HG02763 (cell line): Measurements from ENCODE around the gene RASSF10.

ENCODE experiments used
- ATAC-seq: cut with Tn5 transposase; IDR thresholded peaks from one replicate; pipeline ENCODE4 v1.9.1; 2021; ENCODE audit warnings: mild to moderate bottlenecking, moderate library complexity; ENCODE audit not compliant: unreplicated experiment

Gene RASSF10

DNA sequence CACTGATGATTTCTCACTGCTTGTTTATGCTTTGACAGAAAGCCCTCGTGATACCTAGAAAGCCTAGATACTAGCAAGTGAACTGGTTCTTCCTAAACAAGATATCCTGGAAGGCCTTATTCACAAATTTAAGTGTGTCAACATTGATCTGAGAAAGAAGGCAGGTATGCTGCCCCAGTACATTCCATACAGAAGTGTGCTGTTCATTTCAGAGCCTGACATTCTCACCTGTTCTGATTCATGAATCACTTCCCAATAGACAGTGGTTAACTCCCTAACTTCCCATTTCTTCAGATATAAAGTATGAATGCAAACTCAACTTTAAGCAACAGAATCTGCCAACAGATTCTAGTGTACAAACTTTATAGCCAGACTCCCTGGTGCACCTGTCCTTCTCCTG is 15.5 kb upstream of the RASSF10 start:
- no peak for ATAC-seq

DNA sequence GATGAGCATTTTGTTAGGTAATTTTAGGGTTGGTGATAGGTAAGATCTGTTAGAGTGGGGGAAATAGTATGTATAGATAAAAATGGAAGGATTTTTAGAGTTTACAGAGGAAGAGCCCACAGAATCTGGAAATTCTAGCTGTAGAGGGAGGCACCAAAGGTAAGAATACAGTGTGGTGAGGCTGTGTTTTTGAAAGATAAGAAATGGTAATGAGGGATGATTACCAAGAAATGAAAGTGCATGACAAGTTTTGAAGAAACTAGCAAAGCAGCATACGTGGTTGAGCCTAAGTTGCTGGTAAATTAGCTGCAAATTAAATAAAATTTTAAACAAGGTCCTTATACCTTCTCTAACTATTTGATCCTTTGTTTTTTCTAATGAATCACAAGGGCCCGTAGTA is 14.6 kb upstream of the RASSF10 start:
- no peak for ATAC-seq

GRCh38 chr11:12995188-12995587 is 13.9 kb upstream of the RASSF10 start:
- ATAC-seq: no peak

DNA sequence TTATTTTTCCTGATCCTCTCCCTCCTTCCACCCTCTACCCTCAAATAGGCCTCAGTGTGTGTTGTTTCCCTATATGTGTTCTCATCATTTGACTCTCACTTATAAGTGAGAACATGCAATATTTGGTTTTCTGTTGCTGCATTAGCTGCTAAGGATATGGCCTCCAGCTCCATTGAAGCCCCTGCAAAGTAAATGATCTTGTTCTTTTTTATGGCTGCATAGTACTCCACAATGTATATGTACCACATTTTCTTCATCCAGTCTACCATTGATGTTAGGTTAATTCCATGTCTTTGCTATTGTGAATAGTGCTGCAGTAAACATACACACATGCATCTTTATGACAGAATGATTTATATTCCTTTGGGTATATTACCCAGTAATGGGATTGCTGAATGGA is 13.3 kb upstream of the RASSF10 start:
- ATAC-seq: no peak

DNA sequence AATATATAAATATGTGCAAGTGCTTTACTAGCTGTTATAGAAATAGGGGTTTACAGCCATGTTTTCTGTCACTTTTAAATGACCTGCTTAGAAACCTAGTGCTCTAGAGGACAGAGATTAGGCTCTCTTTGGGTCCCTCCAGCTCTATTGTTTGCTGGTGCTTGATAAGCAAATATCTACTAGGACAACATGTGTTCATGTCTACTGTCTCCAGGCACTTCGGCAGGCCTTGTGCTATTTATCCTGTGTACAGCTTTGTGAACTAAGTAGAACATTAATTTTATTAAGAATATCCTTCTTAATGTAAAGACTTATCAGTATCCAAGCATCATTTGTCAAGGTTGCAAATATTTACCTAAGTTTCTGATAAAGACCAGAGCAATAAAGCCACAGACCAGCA is 11.9 kb upstream of the RASSF10 start:
- no peak for ATAC-seq

GRCh38 chr11:12998336-12998735 is 10.8 kb upstream of the RASSF10 start:
- no peak for ATAC-seq

DNA sequence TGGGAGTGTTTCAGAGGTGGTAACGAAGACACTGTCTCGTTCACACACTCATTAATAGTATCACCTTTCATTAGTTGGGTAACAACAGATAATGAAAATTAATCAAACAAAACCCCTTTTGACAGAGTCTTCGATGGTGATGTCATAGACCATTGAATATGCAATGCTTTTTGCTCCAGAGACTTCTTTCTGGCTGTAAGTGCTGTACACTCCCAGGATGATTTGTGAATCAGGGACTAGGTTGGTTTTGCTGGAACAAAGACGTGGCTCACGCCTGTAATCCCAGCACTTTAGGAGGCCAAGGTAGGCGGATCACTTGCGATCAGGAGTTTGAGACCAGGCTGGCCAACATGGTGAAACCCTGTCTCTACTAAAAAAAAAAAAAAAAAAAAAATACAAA is 9.5 kb upstream of the RASSF10 start:
- ATAC-seq: no peak

DNA sequence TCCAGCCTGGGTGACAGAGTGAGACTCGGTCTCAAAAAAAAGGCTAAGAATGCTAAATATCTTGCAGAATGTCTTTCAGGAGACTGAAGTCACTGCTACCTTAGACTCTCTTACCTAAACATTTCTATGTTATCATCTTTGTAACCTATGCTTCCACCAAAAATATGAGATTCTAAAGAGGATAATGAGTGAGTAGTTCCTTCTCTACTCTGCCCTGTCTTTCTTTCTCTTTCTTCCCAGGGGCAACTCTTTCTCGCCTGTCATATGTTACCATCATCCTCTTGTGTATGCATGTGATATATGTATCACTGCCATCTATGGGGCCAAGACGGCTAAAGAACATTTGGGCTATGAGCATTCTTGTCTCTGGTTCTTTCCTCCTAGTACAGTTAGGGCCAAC is 9.0 kb upstream of the RASSF10 start:
- ATAC-seq: no peak

- ATAC-seq: no peak
These were observed 8.4 kb upstream of the RASSF10 start for GRCh38 chr11:13000721-13001120.

GRCh38 chr11:13003736-13004493 is 5.2 kb upstream of the RASSF10 start:
- no peak for ATAC-seq

DNA sequence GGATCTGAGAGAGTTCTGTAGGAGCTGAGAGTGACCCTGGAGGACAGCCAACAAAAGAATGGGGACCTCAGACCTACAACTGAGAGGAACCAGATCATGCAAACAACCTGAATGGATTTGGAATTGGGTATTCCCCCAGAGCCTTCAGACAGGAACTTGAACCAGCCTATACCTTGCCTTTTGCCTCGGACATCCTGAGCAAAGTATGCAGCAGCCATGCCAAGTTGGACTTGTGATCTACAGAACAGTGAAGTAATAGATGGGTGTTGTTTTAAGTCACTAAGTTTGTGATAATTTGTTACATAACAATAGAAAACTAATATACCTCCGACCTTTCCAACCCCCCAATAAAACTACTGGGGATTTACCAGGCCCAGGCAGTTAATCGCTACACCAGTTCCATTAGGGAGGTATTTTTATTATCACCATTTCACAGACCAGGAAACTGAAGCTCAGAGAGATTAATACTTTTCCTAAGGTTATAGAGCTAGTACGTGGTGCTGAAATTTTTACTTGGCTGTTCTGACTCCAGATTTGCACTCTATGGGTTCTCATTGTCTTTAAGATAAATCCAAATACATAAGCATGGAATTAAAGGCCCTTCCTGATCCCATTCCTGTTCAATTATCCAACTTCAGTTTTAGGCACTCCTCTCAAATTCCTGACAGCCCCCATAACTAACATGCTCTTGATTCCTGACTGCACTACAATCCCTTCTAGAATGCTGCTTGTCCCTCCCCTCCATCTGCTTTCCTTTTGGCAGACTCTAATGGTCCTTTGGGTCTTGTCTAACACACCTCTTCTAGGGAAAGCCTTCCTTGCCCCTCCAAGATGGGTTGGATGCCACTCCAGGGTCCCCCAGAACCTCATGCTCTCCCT is 1.7 kb upstream of the RASSF10 start:
- ATAC-seq: no peak

DNA sequence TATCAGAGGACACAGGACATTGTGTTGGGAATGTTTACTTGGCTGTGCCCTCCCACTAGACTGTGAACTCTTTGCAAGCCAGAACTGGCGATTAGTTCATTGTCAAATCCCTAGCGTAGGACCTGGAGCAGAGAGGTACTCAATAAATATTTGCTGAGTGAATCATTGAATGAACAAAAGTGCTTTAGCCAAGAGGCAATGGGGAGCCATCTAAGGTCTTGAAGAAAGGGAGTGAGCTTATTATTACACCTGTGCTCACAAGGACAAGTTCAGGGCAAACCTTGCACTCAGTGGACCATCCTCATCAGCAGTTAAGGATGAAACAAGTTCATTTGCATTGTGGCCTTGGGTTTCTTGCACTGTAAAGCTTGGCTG is 1.1 kb upstream of the RASSF10 start:
- ATAC-seq: no peak

GRCh38 chr11:13009476-13009920 is 382 bp downstream of the RASSF10 start:
- ATAC-seq: no peak

GRCh38 chr11:13009921-13010748 is 1.0 kb downstream of the RASSF10 start:
- ATAC-seq: no peak

DNA sequence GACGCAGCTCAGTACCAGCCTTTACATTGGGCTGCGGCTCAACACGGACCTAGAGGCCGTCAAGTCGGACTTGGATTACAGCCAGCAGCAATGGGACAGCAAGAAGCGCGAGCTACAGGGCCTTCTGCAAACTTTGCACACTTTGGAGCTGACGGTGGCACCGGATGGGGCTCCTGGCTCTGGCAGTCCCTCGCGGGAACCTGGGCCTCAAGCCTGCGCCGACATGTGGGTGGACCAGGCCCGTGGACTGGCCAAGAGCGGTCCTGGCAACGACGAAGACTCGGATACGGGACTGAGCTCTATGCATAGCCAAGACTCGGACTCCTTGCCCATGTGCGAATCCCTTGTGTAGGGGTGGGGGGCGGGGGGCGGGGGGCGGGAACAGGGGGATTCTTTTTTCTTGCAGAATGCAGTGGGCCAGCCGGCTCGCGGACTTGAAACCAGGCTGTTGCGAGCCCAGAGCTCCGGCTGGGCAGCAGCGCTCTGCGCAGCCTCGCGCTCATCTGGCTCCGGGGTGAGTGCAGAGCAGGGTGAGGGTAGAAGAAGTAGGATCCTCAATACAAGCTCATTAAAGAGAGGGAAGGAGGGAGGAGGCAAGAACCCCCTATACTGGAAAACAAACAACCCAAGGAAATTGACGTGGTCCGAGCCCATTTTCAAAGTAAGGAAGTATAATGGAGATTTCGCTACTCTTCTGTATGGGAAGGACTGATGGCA is 1.8 kb downstream of the RASSF10 start:
- ATAC-seq: no peak

DNA sequence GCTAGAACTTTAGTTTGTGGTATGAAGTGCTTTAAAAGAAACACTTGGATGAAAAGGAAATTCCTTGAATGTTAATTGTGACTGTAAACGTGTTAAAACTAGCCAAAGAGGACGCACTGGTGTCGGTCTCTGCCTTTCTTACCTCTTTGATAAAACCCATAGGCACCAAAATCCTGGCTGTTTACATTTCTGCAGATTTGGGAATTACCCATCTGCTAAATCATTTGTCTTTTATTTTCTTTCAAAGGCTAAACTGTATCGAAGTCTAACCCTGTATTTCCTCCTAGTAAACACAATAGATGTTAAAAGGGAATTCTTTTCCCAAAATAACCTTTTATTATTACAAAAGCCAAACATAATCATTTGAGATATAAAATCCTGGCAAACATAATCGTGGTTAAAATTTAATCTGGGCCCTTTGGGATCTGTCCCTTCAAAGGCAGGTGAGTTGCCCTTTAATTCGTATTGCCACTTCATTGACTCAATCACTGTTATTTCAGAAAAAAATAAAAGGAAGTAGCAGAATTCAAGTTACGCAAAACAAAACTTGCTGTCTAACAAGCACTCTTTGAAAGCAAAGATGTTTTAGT is 2.4 kb downstream of the RASSF10 start:
- ATAC-seq: no peak

DNA sequence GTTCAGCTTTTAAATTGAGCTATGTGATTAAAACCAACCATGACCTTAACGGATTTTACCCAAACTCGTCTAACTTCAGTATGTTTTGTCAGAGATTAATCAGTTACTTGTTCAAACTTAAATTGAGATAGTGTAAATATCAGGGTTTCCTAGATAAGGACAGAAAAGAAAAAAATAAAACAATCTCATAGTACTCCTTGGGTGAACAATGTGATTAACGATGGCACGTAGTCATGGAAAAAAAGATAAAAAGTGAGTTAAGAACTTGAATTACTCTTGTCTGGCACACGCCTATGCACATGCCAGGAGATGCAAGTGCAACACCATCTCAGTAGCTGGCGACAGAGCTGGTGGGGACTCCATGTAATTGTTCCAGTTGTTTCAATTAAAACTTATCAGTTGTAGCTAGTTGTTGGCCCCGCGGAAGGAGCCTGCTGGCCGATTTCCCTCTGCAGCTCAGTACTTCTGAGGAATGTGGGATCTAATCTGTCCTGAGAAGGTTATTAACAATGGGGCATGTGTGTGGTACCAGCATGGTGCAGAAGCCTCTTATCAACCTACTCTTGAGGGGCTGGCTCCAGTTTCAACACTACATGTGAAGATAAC is 3.0 kb downstream of the RASSF10 start:
- ATAC-seq: no peak

- no peak for ATAC-seq
These were observed 4.0 kb downstream of the RASSF10 start for GRCh38 chr11:13013054-13013488.

DNA sequence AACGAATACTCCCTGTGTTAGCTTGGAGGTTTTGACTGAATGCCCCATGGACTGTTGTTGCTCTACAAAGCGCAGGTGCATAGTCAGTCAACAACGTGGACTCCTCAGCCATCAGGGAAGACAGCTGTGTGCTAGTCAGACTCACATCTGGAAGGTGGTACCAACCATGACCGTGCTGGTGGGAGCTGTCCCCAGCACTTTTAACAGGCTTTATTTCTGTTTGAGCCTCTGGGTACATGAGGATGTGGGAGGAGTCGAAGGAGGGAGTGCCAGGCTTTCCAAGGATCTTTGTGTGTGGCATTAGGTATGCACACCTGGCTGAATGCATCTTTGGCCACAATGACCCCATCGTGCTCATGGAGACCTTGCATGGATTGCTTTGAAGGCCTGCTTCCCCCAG is 6.6 kb downstream of the RASSF10 start:
- no peak for ATAC-seq

GRCh38 chr11:13016415-13016814 is 7.3 kb downstream of the RASSF10 start:
- no peak for ATAC-seq
